HG02571 (cell line): Measurements from ENCODE around the gene ZNF534.
"Not testable (repeated sequence)": the region's sequence is repeated elsewhere in the genome, so short reads cannot be mapped to it uniquely, and the experiment has no call there.

ENCODE experiments used
- ATAC-seq: cut with Tn5 transposase; IDR thresholded peaks from one replicate; pipeline ENCODE4 v1.9.1; 2021; ENCODE audit warnings: mild to moderate bottlenecking, moderate library complexity; ENCODE audit not compliant: unreplicated experiment

Gene ZNF534

DNA sequence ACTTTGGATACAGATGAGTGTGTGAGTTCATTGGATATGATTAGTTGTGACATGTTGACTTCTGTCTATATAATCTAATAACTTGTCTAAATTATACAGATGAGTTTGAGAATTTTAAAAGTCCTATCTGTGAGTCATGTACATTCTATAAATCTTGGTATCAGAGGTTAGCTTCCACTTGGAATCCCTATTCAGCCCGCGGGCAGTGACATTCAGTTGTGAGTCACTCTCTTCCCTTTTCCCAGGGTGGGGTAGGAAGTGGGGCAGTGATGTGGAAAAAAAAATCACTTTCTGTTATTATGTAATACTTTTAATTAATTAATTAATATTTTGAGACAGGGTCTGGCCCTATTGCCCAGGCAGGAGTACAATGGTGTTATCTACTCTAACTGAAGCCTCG, 65.6 kb downstream of the ZNF534 start:
- ATAC-seq, result no peak

DNA sequence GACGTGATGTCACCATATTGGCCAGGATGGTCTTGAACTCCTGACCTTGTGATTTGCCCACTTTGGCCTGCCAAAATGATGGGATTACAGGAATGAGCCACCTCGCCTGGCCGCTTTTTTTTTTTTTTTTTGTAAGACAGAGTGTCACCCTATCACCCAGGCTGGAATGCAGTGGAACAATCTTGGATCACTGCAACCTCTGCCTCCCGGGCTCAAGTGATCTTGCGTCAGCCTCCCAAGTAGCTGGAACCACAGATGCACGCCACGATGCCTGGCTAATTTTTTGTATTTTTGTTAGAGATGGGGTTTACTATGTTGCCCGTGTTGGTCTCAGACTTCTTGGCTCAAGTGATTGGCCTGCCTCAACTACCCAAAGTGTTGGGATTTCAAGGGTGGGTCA, 69.6 kb downstream of the ZNF534 start:
- ATAC-seq, result no peak

DNA sequence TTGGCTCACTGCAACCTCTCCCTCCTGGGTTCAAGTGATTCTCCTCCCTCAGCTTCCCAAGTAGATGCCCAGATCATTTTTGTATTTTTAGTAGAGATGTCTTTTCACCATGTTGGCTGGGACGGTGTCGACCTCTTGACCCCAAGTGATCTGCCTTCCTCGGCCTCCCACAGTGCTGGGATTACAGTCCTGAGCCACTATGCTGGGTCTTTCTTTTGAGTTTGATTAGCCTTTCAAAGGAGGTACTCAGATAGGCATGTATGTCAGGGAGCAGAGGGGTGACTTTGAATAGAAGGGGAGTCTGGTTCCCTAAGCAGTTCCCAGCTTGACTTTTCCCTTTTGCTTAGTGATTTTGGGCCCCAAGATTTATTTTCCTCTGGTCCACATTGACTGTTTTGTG, 71.5 kb downstream of the ZNF534 start:
- not testable (repeated sequence) for ATAC-seq

DNA sequence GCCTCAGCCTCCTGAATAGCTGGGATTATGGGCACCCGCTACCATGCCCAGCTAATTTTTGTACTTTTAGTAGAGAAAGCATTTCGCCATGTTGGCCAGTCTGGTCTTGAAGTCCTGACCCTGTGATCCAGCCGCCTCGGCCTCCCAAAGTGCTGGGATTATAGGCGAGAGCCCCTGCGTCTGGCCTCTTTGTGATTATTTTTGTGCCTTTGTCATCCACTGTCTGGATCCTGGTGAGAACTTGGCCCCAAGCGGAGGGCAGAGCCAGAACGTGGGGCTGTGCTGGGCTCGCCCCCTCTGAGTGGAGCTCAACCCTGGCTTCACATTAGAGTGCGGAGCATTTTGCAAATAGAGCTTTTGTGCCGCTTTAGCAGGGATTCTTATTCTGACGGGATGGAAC, 72.0 kb downstream of the ZNF534 start:
- ATAC-seq, result not testable (repeated sequence)
